Mammary epithelial cell (primary cell): Measurements from ENCODE around the gene FOXO1.

Experiments used
- CTCF ChIP-seq, 2 donors: IDR thresholded peaks in 1 of 2; conservative IDR thresholded peaks in 1 of 2; 2 replicates each; pipeline ENCODE4 v1.5.1; 2011 to 2012; ENCODE audit warnings: inconsistent platforms in 2 of 2, low read length in 2 of 2, mild to moderate bottlenecking in 2 of 2, control low read depth in 1 of 2, low read depth in 1 of 2; ENCODE audit not compliant: insufficient read depth in 1 of 2; ENCODE audit errors: extremely low read depth in 1 of 2
- EZH2 ChIP-seq: IDR thresholded peaks from 2 replicates; pipeline ENCODE4 v1.6.1; 2012; ENCODE audit warnings: low read length, inconsistent platforms, borderline replicate concordance

- TF ChIP-seq CTCF (conservative IDR thresholded peaks at IDR 0.05 in 1 of 2, IDR thresholded peaks at IDR 0.05 in 1 of 2; ENCODE audit: extremely low read depth in 1 of 2, insufficient read depth in 1 of 2, low read depth in 1 of 2, low read length in 2 of 2) (no peak), EZH2 (no peak)
These were observed 95.5 kb downstream of the FOXO1 start for GRCh38 chr13:40570930-40571329.
